ENCODE results near the gene BCAR3. TPM values are rescaled to one million over a fixed set of nuclear protein-coding genes. Genes with fewer than 3 reads are reported as not detected.

Gene BCAR3
- total RNA-seq, 1 experiment from 2014 or later: 37.5 TPM

DNA sequence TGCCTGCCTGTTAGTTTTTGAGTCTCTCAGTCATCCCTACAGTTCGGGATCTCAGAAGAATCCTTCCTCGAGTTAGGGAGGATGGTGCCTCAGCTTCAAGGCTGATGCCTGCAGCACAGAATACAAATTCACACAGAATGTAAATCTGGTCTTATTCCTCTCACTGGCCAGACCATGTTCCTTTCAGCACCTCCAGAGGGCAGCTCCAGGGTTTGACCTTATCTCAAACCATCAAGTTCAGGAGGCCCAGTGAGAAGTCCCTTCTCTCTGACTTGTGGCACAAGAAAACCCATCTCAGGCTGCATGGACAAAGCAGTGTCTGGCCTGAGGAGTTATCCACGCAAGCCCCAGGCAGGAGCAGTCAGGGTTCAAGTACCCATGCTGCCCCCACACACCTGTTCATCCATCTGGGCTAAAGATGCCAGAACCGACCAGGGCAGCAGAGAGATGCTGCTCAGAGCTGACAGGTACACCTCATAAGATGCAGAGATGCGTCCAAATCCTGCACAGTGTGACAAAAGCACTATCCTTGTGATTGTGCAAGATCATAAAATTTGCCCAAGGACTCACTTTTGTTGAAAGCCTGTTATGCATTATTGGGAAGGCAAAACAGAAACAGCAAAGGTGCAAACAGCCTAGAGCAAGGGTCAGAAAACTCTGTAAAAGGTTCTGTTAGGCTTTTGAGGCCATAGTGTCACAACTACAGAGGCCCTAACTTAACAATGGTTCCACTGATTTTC is 49.8 kb downstream of the BCAR3 start:
- DNase-seq (ENCODE audit: low read depth): no peak
- in situ Hi-C loops (cut with HindIII; ENCODE audit: low pct_unique_long_range_greater_than_20kb, low sequenced_read_pairs): no loop called here

- no peak for DNase-seq (ENCODE audit: low read depth)
- in situ Hi-C loops (cut with HindIII; ENCODE audit: low pct_unique_long_range_greater_than_20kb, low sequenced_read_pairs): no loop called here
Observed at GRCh38 chr1:93630168-93630567, 51.5 kb downstream of the BCAR3 start.

GRCh38 chr1:93629101-93630059 is 52.3 kb downstream of the BCAR3 start:
- peak; percentile 44 for DNase-seq (ENCODE audit: low read depth)
- in situ Hi-C loops (cut with HindIII; ENCODE audit: low pct_unique_long_range_greater_than_20kb, low sequenced_read_pairs): no loop called here

- no peak for DNase-seq (ENCODE audit: low read depth)
- in situ Hi-C loops (cut with HindIII; ENCODE audit: low pct_unique_long_range_greater_than_20kb, low sequenced_read_pairs): no loop called here
Observed at GRCh38 chr1:93628681-93629080, 53.0 kb downstream of the BCAR3 start.

DNA sequence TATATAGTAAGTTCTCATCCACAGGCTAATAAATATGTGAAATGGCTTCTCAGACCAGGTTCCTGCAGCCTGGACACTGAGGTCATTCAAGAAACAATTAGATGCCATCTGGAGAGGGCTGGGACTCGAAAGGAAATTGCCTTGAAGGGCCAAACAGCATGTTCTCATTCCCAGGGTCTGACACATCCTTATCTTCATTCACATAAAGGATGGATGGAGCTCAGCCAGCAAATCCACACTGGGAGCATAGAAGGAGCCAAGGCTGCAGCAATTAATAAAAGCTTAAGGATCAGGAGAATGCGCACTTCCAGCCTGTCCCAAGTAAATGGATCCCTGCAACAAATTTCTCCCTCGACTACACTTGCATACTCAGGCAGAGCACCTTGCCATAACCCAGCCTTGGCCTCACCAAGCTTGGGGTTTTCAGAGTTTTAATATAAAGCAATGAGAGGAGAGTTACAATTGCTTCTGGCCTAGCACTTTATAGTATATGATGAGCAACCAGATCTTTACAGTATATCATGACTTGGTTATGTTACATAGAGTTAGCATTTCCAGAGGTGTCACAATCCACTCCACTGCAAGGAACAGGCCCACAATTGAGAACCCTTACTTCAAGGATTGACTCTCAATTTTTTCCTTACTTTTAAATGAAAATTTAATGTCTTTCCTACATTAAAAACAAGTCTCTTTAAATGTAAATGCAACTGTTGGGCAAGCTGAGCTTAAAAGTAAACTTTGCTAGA is 55.9 kb downstream of the BCAR3 start:
- no peak for DNase-seq (ENCODE audit: low read depth)
- in situ Hi-C loops (cut with HindIII; ENCODE audit: low pct_unique_long_range_greater_than_20kb, low sequenced_read_pairs): no loop called here

- in situ Hi-C loops (cut with HindIII; ENCODE audit: low pct_unique_long_range_greater_than_20kb, low sequenced_read_pairs): no loop called here
- DNase-seq (ENCODE audit: low read depth): no peak
Observed at GRCh38 chr1:93623875-93624274, 57.8 kb downstream of the BCAR3 start.

GRCh38 chr1:93623436-93623835 is 58.2 kb downstream of the BCAR3 start:
- in situ Hi-C loops (cut with HindIII; ENCODE audit: low pct_unique_long_range_greater_than_20kb, low sequenced_read_pairs): no loop called here
- DNase-seq (ENCODE audit: low read depth): no peak

GRCh38 chr1:93621246-93621645 is 60.4 kb downstream of the BCAR3 start:
- in situ Hi-C loops (cut with HindIII; ENCODE audit: low pct_unique_long_range_greater_than_20kb, low sequenced_read_pairs): no loop called here
- no peak for DNase-seq (ENCODE audit: low read depth)

DNA sequence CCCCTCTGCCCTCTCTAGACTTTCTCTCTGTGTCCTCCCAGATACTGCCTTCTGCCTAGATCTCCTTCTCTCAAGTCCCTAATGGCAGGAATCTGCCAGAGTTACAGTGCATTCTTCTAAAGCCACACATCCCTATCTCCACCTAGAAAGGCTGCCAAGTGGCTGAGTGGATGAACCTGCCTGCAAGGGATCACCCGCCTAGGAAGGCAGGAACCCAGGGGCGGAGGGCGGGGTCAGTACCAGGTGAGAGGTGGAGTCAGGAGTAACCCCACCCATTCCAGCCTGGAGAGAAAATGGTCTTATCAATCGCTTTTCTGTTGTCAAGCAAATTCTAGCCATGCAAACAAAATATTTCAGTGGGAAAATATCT is 60.8 kb downstream of the BCAR3 start:
- DNase-seq (ENCODE audit: low read depth): no peak
- in situ Hi-C loops (cut with HindIII; ENCODE audit: low pct_unique_long_range_greater_than_20kb, low sequenced_read_pairs): no loop called here

- in situ Hi-C loops (cut with HindIII; ENCODE audit: low pct_unique_long_range_greater_than_20kb, low sequenced_read_pairs): no loop called here
- no peak for DNase-seq (ENCODE audit: low read depth)
Observed at GRCh38 chr1:93620172-93620840, 61.3 kb downstream of the BCAR3 start.

DNA sequence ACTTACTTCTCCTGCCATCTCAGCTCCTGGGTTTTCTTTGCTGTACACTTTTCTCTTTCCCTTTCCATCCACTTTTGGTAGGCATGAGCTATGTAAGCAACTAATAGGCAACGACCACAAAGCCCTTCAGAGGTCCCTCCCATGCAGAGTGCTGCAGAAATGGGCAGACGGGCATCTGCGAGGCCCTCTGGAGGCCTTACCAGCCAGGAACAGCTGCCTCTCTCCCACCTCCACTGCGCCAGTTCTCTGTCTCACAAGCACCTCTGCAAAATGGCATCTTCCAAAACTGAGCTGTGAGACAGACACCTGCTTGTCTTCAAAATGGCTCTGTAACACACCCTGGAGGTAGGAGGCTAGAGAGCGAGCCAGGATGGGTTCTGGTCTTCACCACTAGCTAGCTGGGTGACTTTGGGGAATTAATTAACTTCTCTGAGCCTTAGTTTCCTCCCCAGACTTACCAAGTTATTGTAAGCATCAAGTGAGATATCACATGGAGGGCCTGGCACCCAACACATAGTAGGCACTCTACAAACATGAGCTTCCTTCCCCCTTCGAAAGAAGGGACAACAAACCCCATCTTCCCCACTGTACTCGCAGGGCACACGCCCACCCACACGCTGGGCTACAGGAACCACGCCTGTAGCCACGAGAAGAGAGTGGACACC is 62.0 kb downstream of the BCAR3 start:
- no peak for DNase-seq (ENCODE audit: low read depth)
- in situ Hi-C loops (cut with HindIII; ENCODE audit: low pct_unique_long_range_greater_than_20kb, low sequenced_read_pairs): no loop called here

DNA sequence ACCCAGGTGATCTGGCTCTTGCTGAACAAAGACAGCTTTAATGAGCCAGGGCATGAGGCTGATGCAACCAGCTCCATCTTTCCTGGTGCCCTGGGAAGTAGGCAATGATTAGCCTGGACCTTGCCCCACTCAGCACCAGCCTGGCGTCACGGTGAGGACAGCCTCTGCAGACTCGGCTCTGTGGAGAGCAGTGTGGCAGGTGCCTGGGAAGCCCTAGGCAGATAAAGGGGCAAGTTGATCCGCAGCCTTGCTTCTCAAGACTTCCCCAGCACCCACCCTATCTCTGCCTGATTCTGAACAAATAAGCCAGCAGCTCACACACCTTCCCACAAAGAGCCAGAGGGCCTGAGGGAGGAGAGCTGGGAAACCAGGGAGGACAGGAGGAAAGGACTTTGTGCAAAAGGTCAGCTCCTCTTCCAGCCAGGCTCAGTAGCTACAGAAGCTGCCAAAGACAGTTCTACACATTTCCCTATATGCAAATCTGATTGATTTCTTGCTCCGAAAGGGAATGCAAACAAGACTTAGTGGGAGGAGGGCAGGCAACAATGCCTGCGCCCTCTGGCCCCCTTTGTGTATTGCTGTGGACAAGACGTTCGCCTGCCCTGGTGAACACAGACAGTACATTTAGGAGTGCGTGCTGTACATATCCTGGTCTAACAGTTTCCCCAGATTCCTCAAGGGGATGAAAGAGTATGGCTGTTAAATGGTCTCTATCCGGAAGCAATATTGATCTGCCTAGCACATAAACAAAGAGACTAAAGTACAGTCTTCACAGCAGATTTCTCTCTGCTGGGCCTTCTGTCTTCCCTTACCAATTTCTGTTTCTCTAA is 63.8 kb downstream of the BCAR3 start:
- in situ Hi-C loops (cut with HindIII; ENCODE audit: low pct_unique_long_range_greater_than_20kb, low sequenced_read_pairs): no loop called here
- peak; percentile 85 for DNase-seq (ENCODE audit: low read depth)

- in situ Hi-C loops (cut with HindIII; ENCODE audit: low pct_unique_long_range_greater_than_20kb, low sequenced_read_pairs): no loop called here
- peak; percentile 41 for DNase-seq (ENCODE audit: low read depth)
Observed at GRCh38 chr1:93616996-93617669, 64.5 kb downstream of the BCAR3 start.

DNA sequence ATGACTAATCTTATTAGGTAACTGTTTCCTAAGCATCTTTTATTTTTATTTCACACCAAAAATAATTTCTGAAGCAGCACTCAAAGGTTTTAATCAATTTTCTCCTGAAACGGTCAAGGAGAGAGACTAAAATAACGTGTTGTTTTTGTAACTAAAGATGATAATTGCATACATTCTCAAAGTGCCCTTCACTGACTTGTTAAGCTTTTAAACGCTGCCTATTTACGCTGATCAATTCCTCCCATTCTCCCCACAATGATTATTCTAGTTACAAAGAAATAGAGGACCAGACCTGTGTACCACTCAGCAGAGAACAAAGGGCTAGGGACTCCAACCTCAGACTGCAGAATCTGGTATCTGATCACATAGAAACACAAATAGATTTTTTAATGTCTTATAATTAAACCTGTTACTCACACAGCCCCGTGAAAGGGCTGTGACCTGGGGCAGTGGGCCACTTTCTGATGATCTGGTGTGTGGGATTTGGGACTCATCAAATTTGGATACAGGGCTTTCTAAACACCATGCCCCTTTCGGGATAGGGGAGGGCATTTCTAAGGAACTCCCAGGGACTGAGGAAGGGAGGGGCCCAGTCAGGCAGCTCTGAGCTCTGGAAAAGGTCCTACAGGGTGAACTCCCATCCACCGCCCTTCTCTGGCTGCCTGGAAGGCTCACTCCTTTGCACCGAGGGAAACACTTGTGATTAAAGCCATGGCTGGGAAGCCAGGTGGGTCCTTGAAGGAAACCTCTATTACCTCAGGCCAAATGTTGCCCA is 65.2 kb downstream of the BCAR3 start:
- DNase-seq (ENCODE audit: low read depth): no peak
- in situ Hi-C loops (cut with HindIII; ENCODE audit: low pct_unique_long_range_greater_than_20kb, low sequenced_read_pairs): no loop called here

- in situ Hi-C loops (cut with HindIII; ENCODE audit: low pct_unique_long_range_greater_than_20kb, low sequenced_read_pairs): no loop called here
- peak; percentile 73 for DNase-seq (ENCODE audit: low read depth)
Observed at GRCh38 chr1:93615582-93616150, 66.0 kb downstream of the BCAR3 start.
